Skeletal muscle tissue (tissue), 4 donors: ENCODE results near the gene PPP1R2B. TPM values are rescaled to one million over a fixed set of nuclear protein-coding genes. Genes with fewer than 3 reads are reported as not detected.
A peak's percentile ranks its signal among the peaks of the same experiment; 100 is the strongest.

Experiments
- H3K27ac ChIP-seq: one replicate; pipeline ENCODE4 v1.7.0; 2013; ENCODE audit warnings: mild to moderate bottlenecking, low read depth, low read length, inconsistent platforms
- H3K27me3 ChIP-seq, 3 donors: one replicate each; pipeline ENCODE4 v1.7.0; 2013; ENCODE audit warnings: low read length in 3 of 3; ENCODE audit not compliant: control insufficient read depth in 3 of 3, insufficient read depth in 3 of 3
- H3K36me3 ChIP-seq, 3 donors: one replicate each; pipeline ENCODE4 v1.7.0; 2013; ENCODE audit warnings: low read length in 3 of 3; ENCODE audit not compliant: control insufficient read depth in 3 of 3, insufficient read depth in 3 of 3
- H3K4me1 ChIP-seq, 3 donors: one replicate each; pipeline ENCODE4 v1.7.0; 2013; ENCODE audit warnings: low read length in 3 of 3, mild to moderate bottlenecking in 3 of 3; ENCODE audit not compliant: control insufficient read depth in 3 of 3, insufficient read depth in 3 of 3
- H3K4me3 ChIP-seq, 3 donors: one replicate each; pipeline ENCODE4 v1.7.0; 2013; ENCODE audit warnings: low read length in 3 of 3
- H3K9ac ChIP-seq, 3 donors: one replicate each; pipeline ENCODE4 v1.7.0; 2013; ENCODE audit warnings: low read length in 3 of 3, mild to moderate bottlenecking in 3 of 3, moderate library complexity in 2 of 3, low read depth in 1 of 3
- H3K9me3 ChIP-seq, 3 donors: one replicate each; pipeline ENCODE4 v1.7.0; 2013; ENCODE audit warnings: low read length in 3 of 3; ENCODE audit not compliant: control insufficient read depth in 3 of 3
- total RNA-seq: library from RNA; depleted of rRNA; stranded (reverse); fragments of >200 nt; gene quantifications from one replicate; pipeline ENCODE4 v1.2.3, GENCODE V29; 2014
- donor health status: Osteomylitis.

PPP1R2B gene
- total RNA-seq, result not detected

DNA sequence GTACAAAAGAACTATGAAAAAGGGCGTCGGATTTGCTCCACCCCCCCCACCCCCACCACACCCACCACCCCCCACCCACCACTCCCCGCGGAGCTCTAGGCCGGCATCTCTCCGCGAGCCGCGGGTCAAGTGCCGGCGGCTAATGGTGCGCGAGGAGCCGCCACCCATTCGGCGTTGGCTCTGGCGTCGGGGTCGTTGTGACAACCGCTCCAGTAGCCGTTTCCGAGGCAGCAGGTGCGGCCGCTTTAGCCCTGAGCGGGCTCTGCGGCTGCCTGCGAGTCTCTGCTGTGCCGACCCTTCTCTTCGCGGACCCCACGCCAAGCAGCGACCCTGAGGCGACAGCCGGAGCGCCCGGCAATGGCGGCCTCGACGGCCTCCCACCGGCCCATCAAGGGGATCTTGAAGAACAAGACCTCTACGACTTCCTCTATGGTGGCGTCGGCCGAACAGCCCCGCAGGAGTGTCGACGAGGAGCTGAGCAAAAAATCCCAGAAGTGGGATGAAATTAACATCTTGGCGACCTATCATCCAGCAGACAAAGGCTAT, at the start of gene PPP1R2B:
PPP1R2B (plus strand) TSS at position 90 of the 546 bp plus-strand sequence; CDS start at position 358, 268 bp downstream.
- no peak within 1 kb of the TSS for H3K4me3 ChIP-seq

DNA sequence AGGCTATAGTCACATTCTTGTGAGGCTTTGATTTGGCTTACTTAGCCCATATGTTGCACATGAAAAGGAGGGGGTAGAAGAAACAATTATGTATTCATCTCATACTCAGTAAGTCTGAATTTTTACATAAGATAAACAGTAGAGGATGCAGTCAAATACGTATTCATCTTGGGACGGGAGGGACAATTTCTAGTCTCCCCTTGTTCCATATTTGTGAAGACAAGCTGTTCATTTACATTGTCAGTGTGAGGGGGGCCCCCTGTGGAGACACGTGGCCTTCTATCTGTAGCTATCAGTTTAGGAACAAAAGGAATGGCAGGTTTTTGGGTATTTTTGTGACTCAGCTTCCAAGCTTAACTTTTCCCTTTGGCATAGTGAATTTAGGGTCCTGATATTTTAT, 49.2 kb upstream of the PPP1R2B start:
- Histone ChIP-seq H3K9ac (no peak overlapping the region), H3K27ac (no peak overlapping the region), H3K4me1 (no peaks in the 10 kb centered on the region), H3K4me3 (no peak overlapping the region), H3K36me3 (no peaks in the 10 kb centered on the region), H3K9me3 (no peaks in the 10 kb centered on the region), H3K27me3 (no peaks in the 10 kb centered on the region)

More for the DNA sequence above, at the start of gene PPP1R2B:
- peaks cover 0 to 3% (median 0%) of the 10 kb centered on the region in 3 donors for H3K9me3 ChIP-seq
- peaks cover 0 to 10% (median 3%) of the 10 kb centered on the region in 3 donors for H3K27me3 ChIP-seq
- no peak within 1 kb of the TSS for H3K9ac ChIP-seq
- no peaks in the 10 kb centered on the region for H3K36me3 ChIP-seq
- no peaks in the 10 kb centered on the region for H3K4me1 ChIP-seq
- no peak within 1 kb of the TSS for H3K27ac ChIP-seq

DNA sequence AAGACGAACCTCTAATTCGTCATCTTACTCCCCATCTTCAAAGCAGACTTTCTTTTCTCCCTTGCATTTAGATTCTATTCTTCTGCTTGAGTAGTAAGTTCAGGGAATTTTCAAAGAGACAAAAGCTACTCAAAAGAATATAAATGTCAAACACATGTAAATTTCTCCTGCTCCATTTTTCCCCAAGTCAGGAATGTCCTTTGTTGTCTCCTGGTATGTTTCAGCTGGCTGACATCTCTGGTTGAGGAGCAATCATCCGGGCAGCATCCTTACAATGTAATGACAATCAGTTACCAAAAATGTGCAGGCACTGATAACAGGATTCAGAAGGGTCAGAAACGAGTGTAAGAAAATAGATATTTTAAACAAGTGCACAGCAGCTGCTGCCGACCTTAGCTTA, 47.6 kb upstream of the PPP1R2B start:
- no peaks in the 10 kb centered on the region for H3K36me3 ChIP-seq
- no peak overlapping the region for H3K27ac ChIP-seq
- H3K4me1 ChIP-seq, result no peaks in the 10 kb centered on the region
- no peaks in the 10 kb centered on the region for H3K27me3 ChIP-seq
- H3K9me3 ChIP-seq, result no peaks in the 10 kb centered on the region
- no peak overlapping the region for H3K4me3 ChIP-seq
- H3K9ac ChIP-seq, result no peak overlapping the region

DNA sequence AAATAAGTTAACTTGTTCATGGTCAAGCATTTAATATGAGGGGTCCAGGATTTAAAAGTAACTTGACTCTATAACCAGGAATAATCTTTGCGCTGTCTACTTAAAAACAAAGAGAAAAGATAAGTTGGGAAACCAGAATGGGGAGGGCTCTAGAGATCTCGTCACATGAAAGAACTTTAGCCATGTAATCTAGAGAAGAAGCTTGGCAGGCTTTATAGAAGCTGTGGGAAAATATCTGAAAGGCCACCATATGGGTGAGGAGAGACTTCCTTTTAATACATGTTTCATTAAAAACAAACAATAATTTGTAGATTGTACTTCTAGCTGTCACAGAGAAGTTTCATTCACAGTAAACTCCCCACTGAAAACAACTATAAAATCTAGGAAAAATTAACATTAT, 46.7 kb upstream of the PPP1R2B start:
- no peak overlapping the region for H3K27ac ChIP-seq
- H3K27me3 ChIP-seq, result no peaks in the 10 kb centered on the region
- H3K4me1 ChIP-seq, result no peaks in the 10 kb centered on the region
- no peak overlapping the region for H3K4me3 ChIP-seq
- H3K9me3 ChIP-seq, result no peaks in the 10 kb centered on the region
- H3K9ac ChIP-seq, result no peak overlapping the region
- no peaks in the 10 kb centered on the region for H3K36me3 ChIP-seq

DNA sequence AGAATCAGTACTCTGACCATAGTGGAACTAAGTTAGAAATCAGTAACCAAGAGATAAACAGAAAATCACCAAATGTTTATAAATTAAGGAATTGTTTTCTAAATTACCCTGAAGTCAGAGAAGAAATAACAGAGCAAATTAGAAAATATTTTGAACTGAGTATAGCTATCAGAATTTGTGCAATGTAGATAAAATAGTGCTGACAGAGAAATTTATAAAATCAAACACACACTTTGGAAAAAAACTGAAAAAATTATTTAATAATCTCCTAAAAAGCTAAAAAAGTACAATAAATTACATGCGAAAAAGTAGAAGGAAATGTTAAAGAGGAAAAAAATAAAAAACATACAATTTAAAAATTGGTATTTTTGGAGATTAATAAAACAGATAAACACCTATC, 37.1 kb upstream of the PPP1R2B start:
- Histone ChIP-seq H3K27ac (no peak overlapping the region), H3K9me3 (no peaks in the 10 kb centered on the region), H3K4me1 (no peaks in the 10 kb centered on the region), H3K36me3 (no peaks in the 10 kb centered on the region), H3K9ac (no peak overlapping the region), H3K4me3 (no peak overlapping the region), H3K27me3 (no peaks in the 10 kb centered on the region)

DNA sequence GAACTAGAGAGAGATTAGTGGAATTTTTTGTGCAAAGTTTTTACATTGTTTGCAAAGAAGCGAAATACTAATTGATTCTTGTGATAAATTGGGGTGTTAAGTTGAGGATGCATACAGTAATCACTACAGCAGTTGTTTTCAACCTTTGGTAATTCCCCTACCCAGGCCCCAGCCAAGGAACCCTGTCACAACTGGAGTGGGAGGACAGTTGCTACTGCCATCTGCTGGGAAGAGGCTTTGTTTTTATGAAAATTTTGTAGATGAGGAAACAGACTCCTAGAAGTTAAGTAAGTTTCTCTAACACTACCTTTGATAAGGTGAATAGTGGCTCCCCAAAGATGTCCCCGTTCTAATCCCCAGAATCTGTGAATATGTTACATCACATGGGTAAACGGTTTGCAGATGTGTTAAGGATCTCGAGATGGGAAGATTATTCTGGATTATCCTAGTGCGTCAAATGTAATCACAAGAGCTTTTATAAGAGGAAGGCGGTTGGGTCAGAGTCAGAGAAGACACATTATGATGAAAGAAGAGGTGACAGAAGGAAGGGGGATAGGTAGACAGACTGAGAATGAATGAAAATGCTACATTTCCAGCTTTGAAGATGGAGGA, 34.0 kb upstream of the PPP1R2B start:
- Histone ChIP-seq H3K4me1 (no peaks in the 10 kb centered on the region), H3K36me3 (no peaks in the 10 kb centered on the region), H3K4me3 (no peak overlapping the region), H3K9ac (no peak overlapping the region), H3K27me3 (no peaks in the 10 kb centered on the region), H3K27ac (no peak overlapping the region), H3K9me3 (no peaks in the 10 kb centered on the region)

DNA sequence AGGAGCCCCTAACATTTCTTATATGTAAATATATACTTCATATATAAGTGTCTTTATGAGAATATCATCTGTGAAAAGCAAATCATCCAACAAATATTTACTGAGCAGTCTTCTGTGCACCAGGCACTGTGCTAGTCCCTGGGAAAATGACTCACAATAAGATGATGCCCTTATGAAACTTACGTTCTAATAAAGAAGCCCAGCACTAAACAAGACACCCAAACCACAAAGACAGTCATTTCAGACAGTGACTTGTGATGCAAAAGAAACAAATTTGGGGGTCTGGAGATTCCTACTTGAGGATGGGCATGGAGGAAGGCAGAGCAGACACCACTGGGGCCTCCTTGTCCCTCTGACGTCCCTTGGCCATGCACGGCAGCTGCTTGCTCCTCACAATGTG, 30.6 kb upstream of the PPP1R2B start:
- H3K4me3 ChIP-seq, result no peak overlapping the region
- no peaks in the 10 kb centered on the region for H3K9me3 ChIP-seq
- no peaks in the 10 kb centered on the region for H3K27me3 ChIP-seq
- no peaks in the 10 kb centered on the region for H3K4me1 ChIP-seq
- H3K36me3 ChIP-seq, result no peaks in the 10 kb centered on the region
- no peak overlapping the region for H3K9ac ChIP-seq
- H3K27ac ChIP-seq, result no peak overlapping the region

DNA sequence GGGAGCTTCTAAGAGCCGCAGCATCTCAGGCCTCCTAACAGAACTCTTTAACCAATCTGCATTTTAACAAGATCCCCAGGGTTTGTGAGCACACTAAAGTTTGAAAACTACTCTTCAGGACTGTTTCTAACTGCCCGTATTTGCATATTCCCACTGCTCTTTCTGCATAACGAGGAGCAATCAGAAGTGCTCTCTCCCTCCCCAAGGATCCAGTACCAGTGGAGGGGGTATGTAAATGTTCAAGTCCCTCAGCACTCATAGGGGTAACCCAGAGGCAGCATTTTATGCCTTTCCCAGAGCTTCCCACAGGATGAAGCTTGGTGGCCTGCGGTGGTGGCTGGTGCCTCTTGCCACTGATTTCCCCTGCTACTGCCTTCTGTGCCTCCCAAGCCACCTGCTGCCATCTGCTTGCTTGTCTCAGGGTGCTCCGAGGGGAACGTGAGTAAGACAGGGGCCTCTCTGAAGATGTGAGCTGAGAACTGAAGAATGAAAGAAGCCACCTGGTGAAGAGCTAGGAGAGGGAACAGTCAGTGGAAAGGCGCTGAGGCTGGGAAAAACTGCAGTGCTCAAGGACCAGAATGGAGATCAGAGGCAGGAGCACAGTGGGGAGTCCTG, 30.0 kb upstream of the PPP1R2B start:
- Histone ChIP-seq H3K9ac (no peak overlapping the region), H3K27me3 (no peaks in the 10 kb centered on the region), H3K36me3 (no peaks in the 10 kb centered on the region), H3K9me3 (no peaks in the 10 kb centered on the region), H3K27ac (no peak overlapping the region), H3K4me1 (no peaks in the 10 kb centered on the region), H3K4me3 (no peak overlapping the region)

DNA sequence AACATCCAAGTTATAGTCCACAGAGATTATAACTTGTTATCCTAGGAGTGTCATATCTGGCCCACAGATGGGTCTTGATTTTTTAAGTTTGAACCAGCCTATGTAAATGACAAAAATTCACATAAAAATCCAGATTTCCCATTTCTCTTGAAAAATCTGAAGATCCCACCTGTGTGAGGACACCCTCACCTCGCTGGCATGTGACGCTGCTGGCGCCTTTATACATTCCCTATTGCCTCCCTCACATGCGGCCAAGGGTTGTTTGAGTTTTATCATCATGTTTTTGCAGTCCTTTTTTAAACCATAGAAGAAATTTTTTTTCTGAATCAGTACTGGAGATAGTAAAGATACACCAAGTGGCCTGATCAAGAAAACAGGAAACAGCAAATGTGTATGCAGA, 25.9 kb upstream of the PPP1R2B start:
- H3K36me3 ChIP-seq, result no peaks in the 10 kb centered on the region
- no peak overlapping the region for H3K4me3 ChIP-seq
- no peaks in the 10 kb centered on the region for H3K4me1 ChIP-seq
- no peak overlapping the region for H3K27ac ChIP-seq
- no peaks in the 10 kb centered on the region for H3K9me3 ChIP-seq
- H3K27me3 ChIP-seq, result no peaks in the 10 kb centered on the region
- H3K9ac ChIP-seq, result no peak overlapping the region

DNA sequence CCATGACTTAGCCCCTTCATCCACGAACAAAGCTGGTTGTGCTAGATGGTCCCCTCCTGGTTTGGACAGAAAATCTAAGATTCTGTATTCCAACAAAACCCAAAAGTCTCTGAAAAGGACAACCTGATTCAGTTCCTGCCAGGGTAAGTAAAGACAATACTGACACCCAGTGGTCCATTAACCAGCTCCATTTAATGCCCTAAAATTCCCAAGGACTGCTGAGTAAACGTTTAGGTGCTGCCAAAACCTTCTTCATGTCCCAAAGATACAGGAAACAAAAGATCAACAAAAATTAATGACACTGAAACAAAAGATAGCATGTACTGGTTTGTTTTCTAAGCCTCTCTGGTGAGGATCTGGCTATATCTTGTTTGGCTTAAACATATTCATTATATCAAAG, 25.3 kb upstream of the PPP1R2B start:
- Histone ChIP-seq H3K9ac (peak overlapping the region in 1 of 3 donors; percentile 3), H3K27ac (no peak overlapping the region), H3K9me3 (no peaks in the 10 kb centered on the region), H3K36me3 (no peaks in the 10 kb centered on the region), H3K4me1 (no peaks in the 10 kb centered on the region), H3K27me3 (no peaks in the 10 kb centered on the region), H3K4me3 (no peak overlapping the region)
